Thyroid gland (tissue), 4 donors: ENCODE measurements around the gene CAMTA1.

Experiments
- CTCF ChIP-seq, 6 experiments: fragments of 200-600 bp in 3 of 6; fragments of 450-650 bp in 3 of 6; sonication (generic) in 3 of 6; IDR thresholded peaks; one replicate each; pipeline ENCODE4 v1.5.1; 2016 to 2019; ENCODE audit warnings: antibody characterized with exemption in 6 of 6, mild to moderate bottlenecking in 2 of 6, inconsistent platforms in 1 of 6, moderate library complexity in 1 of 6
- POLR2A ChIP-seq, 2 donors: fragments of 450-650 bp; IDR thresholded peaks; one replicate each; pipeline ENCODE4 v1.6.1; 2017; ENCODE audit warnings: antibody characterized with exemption in 2 of 2, mild to moderate bottlenecking in 2 of 2, moderate library complexity in 1 of 2

GRCh38 chr1:7704214-7705047 lies 919.2 kb downstream of the CAMTA1 start:
- no peak for TF ChIP-seq CTCF (IDR thresholded peaks at IDR 0.05)
- TF ChIP-seq POLR2A (IDR thresholded peaks at IDR 0.05) = peak in 1 of 2 donors; percentile 63
